Activated T-helper 1 cell treated with Interleukin-2 at 50 U/mL for 16 hours (primary cell): ENCODE data around the gene HK3.

Experiments
- DNase-seq: peaks from one replicate; pipeline ENCODE4 v3.0.0-alpha.2; 2020; ENCODE audit warnings: low read depth

HK3 gene

DNA sequence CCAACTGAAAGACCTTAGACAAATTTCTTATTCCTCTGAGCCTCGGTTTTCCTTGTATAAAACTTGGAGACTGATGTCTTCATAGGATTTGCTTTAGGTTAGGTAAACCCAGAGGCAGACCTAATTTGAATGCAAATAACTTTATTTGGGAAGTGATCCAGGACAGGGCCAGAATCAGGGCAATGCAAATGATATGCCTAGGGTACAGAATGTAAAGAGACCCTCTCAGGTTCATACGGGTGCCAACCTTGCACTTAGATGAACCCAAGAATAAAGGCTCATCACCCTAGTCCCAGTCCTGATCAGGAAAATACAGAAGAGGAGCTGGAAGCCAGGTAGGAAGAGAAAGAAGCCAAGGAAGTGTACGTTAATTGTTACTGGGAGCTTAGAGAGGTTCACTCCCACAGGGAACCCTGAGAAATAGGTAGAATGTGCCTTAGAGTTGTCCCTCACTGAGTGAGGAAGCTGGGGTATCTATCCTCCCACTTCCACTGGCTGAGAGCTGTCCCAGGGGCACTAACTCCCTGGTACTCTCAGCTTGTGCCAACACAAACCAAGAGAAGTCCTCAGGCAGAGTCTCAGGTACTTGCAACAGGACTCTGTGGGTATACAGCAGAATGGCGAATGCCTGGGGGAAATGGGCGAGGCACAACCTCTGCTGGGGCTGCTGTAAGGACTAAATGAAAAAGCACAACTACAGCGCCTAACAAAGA lies 3.1 kb upstream of the HK3 start:
- no peak for DNase-seq

DNA sequence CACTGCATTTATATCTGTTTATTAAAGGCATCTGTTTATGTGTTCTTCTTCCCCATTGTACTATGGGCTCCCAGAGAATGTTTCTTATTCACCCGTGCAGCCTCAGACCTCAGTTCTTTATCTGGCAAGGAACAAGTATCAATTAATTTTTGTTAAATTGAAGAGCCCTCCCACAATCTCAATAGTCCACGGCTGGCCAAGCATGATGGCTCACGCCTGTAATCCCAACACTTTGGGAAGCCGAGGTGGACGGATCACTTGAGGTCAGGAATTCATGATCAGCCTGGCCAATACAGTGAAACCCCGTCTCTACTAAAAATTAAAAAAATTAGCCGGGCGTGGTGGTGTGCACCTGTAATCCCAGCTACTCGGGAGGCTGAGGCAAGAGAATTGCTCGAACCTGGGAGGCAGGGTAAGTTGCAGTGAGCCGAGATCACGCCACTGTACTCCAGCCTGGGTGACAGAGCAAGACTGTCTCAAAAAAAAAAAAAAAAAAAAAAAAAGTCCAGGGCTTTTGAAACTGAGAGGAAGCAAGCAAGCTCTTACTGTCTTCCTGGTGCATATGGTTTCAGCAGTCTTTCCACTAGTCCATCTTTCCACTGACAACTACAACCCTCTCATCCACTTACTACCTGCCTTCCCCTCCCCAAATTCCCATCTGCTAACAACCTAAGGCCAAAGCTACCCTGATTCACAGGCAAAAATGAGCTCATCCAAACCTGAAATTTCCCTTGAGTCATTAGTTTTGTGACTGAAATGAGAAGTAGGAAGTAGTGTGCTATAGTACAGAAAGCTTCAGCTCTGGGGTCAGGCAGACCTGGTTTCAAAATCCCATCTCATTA lies 2.3 kb upstream of the HK3 start:
- DNase-seq = no peak

DNA sequence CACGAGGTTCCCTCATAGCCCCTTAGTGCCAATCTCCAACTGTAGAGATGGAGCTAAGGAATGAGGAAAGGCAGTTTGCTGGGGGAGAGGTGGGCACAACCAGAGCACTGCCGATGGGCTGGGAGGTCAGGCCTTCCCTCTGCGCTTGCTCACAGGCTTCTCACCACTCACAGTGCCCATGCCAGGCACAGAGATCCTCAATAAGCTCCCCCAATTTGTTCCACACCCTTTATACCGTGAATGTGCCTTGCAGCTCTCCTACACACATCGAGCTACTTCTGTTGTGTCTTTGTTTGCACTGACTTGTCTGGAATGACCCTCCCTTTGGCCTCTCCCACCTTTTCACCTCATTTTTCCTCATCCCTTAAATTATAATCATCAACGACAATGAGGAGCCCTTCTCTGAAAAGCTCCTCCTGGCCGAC lies 1.6 kb upstream of the HK3 start:
- DNase-seq = no peak

DNA sequence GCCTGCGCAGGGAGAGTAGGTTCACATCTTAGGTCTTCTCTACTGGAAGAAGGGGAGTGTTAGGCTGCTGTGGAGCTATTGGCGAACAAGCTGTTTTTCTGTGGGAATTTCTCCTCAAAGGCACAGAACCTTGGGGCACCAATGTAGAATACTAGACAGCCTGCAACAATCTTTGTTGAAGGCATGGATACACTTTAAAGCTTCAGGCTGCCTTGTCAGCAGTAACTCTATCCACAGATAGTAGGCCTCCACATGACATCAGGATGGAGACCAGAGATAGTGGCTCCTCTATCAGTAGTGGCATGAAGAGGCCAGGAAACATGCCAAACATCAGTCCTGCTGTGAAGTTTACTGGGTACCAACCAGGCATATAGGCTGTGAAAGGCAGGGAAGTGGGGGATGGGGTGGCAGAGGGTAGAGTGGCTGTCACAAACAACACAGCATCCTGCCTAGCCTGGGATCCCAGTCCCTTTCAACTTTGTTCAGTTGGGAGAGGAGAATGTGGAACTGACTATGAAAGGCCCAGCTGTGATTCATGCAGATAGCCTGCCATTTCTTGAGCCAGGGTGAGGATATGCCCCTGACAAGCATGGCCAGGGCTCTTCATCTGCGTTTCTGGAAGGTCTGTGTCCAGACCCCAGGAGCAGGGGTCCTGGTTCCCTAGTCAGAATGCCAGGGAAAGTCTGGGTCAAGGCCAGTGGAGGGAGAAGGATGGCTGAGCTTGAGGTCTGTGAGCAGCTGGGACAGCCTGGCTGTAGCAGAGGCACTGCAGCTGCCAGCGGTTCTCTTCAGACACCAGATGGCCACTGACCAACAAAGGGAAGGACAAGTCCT lies 1.0 kb upstream of the HK3 start:
- DNase-seq = no peak

DNA sequence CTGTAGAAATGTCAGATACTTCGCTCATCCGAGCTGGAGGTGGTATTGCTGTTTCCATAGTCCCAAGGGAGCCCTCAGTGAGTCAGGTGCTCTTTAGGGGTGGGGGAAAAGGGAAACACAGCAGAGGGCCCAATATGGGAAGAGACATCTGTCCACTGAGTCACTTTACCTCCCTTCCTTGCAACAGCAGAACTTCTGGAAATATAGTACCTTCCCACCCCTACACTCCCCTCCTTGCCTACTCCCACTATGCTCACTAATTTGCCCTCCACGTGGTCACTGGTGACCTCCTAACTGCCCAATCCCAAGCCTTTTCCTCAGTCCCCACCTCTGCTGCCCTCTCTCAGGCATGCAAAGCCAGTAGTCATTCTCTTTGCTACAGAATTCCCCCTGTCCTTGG lies 1.9 kb downstream of the HK3 start:
- DNase-seq = no peak

DNA sequence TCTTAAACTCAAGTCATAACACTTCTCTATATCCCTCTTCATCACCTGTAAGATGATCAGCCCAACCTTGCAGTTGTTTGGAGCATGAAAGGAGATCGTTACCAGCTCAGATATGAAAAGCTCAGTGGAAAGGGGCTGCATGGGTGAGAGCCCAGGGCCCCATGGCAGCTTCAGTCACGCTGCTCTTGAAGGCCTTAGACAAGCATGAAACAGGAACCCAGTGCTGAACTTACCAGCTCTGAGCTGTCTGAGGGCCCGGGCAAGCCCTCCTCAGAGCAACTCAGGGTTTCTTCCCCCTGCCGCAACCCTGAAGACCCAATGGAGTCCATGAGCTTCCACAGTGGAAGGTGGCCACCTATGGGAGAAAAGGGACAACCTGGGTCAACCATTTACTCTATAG lies 3.3 kb downstream of the HK3 start:
- no peak for DNase-seq

DNA sequence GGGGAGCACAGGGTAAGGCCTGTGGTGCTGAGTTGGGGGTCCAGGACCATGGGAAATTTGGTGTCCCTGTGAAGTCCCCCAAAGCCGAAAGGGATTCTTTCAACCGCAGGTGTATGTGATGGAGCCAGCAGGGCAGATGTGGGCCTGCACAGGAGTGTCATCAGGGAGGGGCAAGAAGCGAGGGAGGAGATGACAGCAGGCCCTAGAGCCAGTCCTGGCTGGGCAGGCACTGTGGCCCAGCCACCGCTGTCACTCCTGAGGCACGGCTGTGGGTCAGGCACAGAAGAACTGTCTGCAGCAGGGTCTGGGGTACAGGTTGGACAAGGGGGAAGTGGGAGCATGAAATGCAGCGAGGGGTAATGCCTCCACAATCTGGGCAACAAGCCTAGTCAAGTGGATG lies 4.8 kb downstream of the HK3 start:
- no peak for DNase-seq

DNA sequence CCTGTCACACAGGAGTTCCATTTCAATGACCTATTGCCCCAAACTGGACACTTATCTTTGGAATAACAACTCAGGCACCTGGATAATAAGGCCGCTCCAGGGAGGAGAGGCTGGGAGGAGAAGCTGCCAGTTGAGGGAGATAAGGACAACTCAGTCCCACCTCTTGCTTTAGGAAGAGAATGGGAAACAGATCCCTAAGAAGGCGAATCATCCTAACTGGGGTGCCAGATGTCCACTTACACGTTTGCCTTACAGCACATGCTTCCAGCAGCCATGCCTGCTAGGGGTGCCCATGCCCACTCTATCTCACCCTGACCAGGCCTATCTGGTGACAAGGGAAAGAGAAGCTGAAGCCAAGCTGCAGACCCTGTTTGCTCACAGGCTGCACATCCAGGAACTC lies 6.5 kb downstream of the HK3 start:
- no peak for DNase-seq

DNA sequence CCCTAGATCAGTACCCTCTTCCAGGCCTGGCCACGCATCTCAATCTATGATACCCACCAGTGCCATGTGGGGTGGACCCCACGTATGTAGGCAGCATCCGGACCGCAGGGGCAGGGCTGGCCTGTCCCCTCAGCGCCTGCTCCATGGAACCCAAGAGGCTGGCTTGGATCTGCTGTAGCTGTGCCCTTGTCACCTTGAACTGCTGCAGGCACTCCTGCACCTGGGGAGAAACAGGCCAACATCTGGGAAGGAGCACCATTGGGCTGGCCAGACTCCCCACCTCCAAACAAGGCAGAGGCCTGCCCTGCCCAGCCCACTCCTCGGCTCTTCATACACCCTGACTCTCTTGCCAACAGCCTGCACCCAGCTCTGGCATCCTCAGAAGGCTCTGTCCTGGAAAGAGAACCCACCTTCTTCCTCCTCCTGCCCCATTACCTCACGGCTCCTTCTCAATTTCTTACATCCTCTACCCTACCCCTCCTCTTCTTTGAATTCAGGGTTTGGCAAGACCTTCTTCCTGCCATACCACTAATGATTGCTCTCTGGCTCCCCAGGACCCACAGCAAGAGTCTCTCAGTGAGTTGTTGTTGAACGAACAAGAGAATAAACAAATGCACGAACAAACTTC lies 7.7 kb downstream of the HK3 start:
- DNase-seq = no peak

DNA sequence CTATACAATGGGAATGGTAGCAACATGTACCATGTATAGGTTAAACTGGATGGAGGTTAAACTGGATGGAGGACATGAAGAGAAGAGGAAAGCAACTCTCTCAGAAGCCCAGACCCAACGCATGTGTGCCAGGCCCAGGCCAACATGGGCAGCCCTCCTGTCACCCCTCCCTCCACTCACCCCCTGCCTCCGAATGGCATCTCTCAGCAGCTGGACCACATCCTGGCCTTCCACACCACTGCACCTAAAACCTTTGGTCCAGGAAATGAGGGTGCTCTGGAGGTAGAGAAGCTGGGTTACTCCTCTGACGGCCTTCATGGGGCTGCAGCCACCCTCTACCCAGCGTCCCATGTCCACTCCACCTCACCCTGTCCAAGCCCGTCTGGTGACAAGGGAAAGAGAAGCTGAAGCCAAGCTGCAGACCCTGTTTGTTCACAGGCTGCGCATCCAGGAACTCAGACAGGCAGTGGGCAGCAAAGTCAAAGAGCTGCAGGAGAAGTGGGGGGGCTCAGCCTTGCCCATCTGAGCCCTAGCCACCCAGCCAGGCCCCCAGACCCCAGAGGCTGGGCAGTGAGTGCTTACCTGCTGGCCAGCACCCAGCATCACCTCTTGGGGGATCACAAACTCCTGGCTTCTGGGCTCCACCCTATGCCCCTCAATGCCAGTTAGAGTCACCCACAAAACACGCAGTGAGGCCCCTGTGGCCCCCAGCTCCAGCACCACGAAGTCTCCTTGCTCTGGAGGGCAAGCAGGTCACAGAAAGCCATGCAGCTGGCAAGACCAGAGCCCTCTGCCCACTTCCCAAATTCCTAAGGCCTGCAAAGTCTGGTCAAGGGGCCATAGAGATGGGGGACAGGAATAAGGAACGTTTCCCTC lies 8.5 kb downstream of the HK3 start:
- DNase-seq = no peak

DNA sequence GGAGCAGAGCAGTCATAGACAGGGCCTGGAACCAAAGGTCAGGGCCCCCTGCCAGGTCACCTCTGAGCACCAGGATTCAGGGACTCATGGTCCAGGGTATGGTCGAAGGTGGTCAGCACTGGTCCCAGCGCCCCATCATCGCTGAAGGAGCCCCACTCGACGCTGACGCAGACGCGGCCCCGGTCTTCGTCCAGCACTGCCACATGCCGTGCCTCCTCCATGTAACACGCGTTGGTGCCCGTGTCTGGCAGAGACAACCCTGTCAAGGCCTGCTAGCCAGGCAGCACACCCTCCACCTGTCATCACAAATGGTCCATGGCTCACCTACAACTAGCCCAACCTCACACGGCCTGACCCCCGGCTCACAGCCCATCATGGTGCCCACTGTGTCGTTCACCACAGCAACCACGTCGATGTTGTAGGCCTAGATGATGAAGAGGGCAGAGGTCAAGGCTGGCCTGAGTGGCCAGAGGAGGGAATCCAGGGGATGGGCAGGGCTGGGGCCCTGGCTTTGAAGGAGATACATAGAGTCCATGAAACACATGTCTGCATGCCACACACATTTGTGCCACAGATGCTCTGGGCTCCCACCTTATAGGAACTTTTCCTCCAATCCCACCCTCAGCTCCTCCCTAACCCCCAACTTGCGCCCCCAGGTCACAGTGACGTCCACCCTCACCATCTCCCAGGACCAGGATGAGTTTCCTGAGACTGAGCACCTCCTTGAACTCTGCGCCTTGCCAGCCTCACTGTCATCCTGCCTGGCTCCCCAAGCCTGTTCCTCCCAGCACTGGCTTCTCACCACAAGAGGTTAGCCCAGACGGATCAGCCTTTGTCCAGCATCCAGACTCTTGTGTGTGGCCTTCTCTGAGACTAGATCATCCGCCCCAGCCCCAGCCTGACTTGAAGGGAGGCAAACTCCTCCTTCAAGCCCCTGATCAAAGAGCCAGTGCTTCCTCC lies 9.5 kb downstream of the HK3 start:
- DNase-seq = no peak

DNA sequence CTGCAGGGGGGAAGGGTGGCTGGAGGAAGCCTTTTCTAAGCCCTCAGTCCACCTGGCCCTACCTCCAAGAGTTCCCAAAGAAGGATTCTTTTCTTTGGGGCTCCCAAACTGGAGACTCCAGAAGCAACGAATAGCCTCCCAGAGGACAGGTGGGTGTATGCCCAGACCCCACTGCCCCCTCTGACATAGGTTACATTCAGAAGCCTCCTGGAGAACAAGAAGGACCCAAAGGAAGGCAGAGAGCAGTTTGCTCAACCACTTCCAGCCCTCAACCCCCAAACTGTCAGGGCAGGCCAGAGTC lies 10.3 kb downstream of the HK3 start:
- no peak for DNase-seq

DNA sequence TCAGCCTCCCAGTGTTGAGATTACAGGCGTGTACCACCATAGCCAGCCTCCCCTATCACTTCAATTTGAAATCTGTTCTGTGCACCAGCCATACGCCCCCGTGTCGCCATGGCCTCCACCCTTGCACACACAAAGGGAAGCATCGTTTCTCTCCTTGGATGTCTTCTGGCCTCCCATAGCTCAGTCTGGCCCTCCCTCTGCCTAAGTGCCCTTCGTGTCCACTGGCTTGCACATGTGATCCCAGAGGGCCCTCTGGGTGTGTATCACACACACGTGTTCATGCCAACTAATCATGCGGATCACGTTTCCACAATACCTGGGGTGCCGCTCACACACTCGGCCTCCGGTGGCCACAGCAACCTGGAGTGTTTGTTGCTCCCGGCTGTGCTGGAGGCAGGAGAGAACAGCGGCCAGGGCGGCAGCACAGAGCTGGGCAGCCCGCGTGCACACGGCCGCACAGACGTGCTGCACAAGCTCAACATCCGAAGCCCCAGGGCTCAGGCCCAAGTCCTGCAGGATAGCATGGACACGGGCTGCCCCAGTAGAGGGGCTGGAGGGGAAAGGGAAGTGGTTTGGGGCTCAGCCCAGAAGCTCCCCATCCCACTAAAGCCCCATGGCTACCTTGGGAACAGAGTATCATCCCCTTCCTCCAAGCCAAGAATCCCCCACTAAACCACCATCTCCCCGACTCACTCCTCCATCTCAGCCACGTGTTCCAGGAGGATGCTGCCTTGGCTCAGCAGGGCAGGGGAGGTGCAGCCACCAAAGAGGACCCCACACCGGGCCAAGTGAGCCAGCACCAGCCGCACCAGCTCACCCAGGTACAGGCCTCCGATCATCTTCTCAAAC lies 10.9 kb downstream of the HK3 start:
- DNase-seq = no peak

DNA sequence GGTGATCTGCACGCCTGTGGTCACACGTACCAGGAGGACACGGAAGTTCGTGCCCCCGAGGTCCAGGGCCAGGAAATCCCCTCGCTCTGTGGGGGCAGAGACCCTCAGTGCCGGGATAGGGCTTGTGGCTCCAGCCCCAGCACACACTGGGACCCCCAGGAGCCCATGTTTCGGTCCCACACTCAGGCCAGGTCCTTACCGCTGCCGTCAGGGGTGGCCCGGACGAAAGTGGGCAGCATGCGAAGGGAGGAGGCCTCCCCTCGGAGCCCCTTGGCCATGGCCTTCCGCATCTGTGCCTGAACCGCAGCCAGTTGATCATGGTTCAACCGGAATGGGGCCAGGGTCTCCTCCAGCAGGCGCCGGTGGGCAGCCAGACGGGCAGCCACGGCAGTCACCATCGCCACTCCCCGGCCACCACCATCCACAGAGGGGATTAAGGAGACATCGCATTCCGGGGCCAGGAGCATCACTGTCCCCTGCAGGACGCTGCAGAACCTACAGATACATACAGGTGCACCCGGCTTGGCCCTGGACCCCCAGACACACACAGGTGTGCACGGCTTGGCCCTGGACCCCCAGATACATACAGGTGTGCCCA lies 11.8 kb downstream of the HK3 start:
- DNase-seq = no peak

DNA sequence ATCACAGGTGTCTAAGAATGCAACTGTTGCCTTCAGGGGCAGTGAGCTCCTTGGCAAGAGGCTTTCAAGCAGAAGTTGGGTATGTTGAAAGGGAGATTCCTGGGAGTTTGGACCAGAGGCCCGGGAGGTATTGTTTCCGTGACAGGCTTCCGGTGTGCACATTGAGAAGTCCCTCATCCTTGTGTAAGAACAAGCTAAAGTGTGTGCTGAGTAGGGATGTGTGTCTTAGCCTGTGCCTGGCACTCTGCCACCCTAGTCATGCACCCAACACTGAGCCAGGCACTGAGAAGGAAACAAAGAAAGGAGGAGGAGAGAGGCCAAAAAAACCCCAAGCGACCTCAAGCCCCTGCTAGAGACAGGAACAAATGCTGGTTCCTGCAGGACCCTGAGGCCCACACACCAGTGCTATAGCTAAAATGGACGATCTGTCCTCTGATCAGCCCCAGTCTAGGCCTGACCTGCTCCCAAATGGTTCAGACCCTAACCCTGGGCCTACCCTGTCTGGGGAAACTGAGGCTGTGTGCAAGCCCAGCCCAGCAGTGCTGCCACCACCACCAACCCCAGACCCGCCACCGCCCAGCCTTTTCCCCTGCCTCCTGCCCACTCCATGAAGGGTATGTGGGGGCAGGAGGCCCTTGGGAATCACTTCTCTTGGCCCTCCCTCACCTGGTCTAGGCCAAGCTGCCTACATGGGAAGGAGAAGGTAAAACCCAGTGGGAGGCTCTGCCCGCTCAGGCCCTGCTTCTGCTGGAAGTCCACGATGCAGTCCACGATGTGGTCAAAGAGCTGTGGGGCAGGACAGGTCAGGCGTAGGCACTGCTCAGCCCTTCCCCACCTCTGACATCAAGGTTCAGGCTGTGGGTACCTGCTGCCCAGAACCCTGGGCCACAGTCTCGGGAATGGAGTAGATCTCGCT lies 12.6 kb downstream of the HK3 start:
- no peak for DNase-seq

DNA sequence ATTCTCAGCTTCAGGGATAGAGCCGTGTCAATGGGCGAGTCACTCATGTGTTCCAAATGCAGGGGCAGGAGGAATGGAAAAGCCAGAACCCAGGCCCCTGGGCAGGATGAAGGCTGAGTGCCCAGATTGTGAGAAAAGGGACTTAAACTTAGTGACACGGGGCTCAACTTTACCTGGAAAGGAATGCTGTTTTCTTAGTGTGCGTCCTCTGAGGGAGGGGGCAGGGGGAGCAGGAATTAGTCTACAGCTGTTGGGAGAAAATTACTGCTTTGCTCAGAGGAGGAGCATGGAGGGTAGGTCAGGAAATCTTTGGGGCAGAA lies 14.6 kb downstream of the HK3 start:
- DNase-seq = no peak

DNA sequence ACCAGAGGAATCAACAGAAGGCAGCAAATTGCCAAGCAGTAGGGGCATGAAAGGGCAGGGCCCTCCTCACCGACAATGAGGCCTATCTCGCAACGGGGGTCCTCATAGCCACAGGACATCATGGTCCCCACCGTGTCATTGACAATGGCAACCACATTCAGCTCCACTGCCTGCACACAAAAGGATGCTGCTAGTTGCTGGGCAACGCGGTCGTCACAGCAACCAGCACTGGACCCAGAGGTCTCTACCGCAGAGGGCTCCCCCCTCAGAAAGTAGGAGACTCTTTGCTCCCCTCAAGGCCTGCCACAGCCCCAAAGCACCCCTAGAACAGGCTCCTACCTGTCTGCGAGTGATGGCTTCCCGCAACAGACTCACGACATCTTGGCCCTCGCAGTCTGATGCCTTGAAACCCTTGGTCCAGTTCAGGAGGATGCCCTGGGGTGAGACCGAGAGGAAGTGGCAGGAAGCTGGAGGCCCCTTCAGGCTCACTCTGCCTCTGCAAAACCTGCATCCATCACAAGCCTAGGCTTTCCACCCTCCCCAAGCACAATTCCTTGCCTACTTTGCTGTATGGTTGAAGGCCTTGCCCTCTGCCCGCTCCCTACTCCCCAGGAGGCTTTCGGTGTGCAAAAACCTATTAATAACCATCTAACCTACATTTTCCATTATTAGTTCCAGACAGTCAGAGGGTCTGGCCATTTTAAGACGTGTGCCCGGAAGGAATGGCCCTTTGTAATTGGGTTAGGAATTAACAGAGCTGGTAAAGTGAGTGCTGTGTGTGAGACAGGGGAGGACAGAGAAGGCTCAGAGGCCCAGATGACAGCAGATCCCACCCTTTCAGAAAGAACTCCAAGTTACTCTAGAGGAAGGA lies 15.2 kb downstream of the HK3 start:
- no peak for DNase-seq
